ENCODE results near the gene NR2F1-AS1. TPM values are rescaled to one million over a fixed set of nuclear protein-coding genes. Genes with fewer than 3 reads are reported as not detected.
"Not testable (repeated sequence)": the region's sequence is repeated elsewhere in the genome, so short reads cannot be mapped to it uniquely, and the experiment has no call there.

The NR2F1-AS1 gene
- polyA plus RNA-seq, 1 experiment, result 29.9 TPM

DNA sequence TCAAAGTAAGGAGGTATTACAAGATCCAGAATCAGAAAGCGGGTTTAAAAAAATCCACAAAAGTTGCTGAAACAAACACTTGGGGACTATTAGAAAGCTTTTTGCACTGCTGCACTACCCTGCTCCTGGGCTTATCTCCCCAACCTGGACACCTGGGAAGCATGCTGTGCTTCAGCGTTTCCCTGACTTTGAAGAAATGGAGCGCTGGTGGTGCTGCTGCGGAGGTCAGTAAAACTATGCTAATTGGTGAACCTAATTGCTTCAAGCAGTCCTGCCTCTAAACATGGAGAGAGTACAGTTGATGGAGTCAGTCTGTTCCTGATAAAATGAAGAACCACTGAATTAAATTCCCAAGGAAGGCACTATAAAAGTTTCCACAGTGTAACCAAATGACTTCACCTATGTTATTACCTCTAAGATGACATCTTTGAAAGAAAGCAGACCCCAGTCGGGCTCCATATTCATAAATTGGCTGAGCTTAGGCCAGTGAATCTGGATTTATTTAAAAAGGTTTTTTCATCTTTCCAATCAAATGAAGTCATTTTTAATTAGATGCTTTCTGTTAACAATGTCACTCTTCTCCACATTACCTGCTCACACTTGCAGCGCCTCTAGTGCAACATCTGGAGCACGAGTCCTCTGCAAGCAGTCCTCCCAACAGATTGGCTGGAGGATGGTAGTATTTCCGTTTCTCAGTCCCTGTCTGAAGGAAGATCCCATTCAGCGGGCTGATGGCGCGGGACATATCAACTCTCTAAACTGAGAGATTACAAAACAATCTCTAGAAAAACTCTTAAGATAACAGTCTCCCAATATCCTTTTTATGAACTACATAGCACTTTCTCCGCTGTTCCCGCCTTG, 11.5 kb downstream of the NR2F1-AS1 start:
- no peaks in the 10 kb centered on the region for H3K27me3 ChIP-seq (ENCODE audit: control insufficient read depth, insufficient read depth, low read length)
- peaks cover 33% of the 10 kb centered on the region for H3K9me3 ChIP-seq (ENCODE audit: control insufficient read depth, insufficient read depth, low read length)
- TF ChIP-seq, protein P1, sequence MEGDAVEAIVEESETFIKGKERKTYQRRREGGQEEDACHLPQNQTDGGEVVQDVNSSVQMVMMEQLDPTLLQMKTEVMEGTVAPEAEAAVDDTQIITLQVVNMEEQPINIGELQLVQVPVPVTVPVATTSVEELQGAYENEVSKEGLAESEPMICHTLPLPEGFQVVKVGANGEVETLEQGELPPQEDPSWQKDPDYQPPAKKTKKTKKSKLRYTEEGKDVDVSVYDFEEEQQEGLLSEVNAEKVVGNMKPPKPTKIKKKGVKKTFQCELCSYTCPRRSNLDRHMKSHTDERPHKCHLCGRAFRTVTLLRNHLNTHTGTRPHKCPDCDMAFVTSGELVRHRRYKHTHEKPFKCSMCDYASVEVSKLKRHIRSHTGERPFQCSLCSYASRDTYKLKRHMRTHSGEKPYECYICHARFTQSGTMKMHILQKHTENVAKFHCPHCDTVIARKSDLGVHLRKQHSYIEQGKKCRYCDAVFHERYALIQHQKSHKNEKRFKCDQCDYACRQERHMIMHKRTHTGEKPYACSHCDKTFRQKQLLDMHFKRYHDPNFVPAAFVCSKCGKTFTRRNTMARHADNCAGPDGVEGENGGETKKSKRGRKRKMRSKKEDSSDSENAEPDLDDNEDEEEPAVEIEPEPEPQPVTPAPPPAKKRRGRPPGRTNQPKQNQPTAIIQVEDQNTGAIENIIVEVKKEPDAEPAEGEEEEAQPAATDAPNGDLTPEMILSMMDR (IDR thresholded peaks at IDR 0.05; ENCODE audit: low read depth, low read length), result no peak
- no peak for DNase-seq (ENCODE audit: low read depth, low spot score)
- H3K27ac ChIP-seq (ENCODE audit: low read depth, low read length), result no peak overlapping the region
- ChIA-PET POLR2A (no interaction called here), CTCF (no interaction called here)
- H3K4me3 ChIP-seq (ENCODE audit: low read depth, low read length), result no peak overlapping the region

DNA sequence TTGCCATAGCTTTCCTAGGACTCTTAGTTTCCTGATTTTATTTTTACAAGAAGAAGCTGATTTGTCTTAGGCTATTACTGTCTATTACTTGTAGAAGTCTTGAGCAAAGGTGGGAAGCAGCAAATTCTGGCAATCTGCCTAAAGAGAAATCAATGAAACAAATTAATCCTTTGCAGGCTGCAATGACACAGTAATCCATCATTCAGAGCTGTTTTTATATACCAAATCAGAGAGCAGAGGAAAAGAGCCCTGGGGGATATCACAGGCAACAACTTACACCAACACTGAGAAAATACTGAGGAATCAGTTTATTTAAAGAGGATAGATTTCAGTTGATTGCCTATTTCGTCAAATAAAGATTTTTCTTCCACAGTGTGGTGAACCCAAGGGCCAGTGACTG, 13.6 kb downstream of the NR2F1-AS1 start:
- peaks cover 21% of the 10 kb centered on the region for H3K9me3 ChIP-seq (ENCODE audit: control insufficient read depth, insufficient read depth, low read length)
- TF ChIP-seq, protein P1 (IDR thresholded peaks at IDR 0.05; ENCODE audit: low read depth, low read length), result no peak
- no peak overlapping the region for H3K4me3 ChIP-seq (ENCODE audit: low read depth, low read length)
- POLR2A ChIA-PET, result no interaction called here
- no peaks in the 10 kb centered on the region for H3K27me3 ChIP-seq (ENCODE audit: control insufficient read depth, insufficient read depth, low read length)
- no peak overlapping the region for H3K27ac ChIP-seq (ENCODE audit: low read depth, low read length)
- DNase-seq (ENCODE audit: low read depth, low spot score), result no peak
- CTCF ChIA-PET, result no interaction called here

DNA sequence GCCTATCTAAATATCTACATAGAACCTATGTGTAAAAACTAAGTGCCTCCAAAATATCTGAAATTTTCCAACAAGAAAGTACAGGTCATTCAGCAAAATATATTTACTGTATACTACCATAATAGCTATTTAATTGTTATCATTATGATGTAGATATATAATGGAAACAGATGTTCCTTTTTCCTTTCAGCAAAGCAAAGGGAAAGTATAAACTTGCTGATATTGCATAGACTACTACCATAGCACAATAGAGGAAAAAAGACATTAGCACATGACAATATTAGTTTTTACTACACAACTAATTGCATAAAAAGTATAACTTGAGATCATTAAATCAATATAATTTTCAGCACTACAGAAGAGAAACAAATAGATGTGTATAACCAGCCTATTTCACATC, 14.9 kb downstream of the NR2F1-AS1 start:
- no peak for DNase-seq (ENCODE audit: low read depth, low spot score)
- Histone ChIP-seq H3K27ac (ENCODE audit: low read depth, low read length) (no peak overlapping the region), H3K9me3 (ENCODE audit: control insufficient read depth, insufficient read depth, low read length) (peaks cover 11% of the 10 kb centered on the region), H3K27me3 (ENCODE audit: control insufficient read depth, insufficient read depth, low read length) (no peaks in the 10 kb centered on the region), H3K4me3 (ENCODE audit: low read depth, low read length) (no peak overlapping the region)
- POLR2A ChIA-PET, result no interaction called here
- TF ChIP-seq, protein P1 (IDR thresholded peaks at IDR 0.05; ENCODE audit: low read depth, low read length), result no peak
- CTCF ChIA-PET, result no interaction called here

DNA sequence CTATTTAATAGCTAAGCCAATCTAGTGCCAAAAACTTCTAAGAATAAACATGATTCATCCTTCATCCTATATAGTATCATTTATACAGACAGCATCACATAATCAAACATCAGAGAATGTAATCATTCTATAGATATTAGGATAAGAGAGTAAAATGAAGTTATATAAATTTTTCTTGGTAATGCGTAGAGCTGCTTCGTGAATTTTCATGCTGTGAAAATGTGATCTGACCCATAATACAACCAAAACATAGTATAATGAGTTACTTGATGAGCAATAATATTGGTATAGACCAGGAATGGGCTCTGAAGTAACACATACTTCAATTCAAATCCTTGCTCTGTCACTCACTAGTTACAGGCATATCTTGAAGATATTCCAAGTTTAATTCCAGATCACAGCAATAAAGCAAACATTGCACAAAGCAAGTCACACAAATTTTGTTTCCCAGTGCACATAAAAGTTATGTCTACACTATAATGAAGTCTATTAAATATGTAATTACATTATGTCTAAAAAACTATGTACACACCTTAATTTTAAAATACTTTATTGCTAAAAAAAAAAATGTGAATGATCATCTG, 23.9 kb downstream of the NR2F1-AS1 start:
- Histone ChIP-seq H3K4me3 (ENCODE audit: low read depth, low read length) (no peak overlapping the region), H3K27ac (ENCODE audit: low read depth, low read length) (no peak overlapping the region), H3K27me3 (ENCODE audit: control insufficient read depth, insufficient read depth, low read length) (no peaks in the 10 kb centered on the region), H3K9me3 (ENCODE audit: control insufficient read depth, insufficient read depth, low read length) (no peaks in the 10 kb centered on the region)
- TF ChIP-seq, protein P1 (IDR thresholded peaks at IDR 0.05; ENCODE audit: low read depth, low read length), result no peak
- POLR2A ChIA-PET, result no interaction called here
- CTCF ChIA-PET, result no interaction called here
- no peak for DNase-seq (ENCODE audit: low read depth, low spot score)

DNA sequence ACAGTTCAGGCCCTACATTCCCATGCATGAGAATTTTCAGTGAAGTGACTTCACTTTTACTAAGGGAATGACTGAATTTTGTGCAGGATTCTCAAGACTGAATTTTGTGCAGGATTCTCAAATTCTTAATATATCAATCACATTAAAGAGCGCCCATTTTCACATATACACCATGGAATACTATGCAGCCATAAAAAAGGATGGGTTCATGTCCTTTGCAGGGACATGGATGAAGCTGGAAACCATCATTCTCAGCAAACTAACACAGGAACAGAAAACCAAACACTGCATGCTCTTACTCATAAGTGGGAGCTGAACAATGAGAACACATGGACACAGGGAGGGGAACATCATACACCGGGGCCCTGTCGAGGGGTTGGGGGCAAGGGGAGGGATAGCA, 31.4 kb downstream of the NR2F1-AS1 start:
- POLR2A ChIA-PET; H3K9me3 ChIP-seq (ENCODE audit: control insufficient read depth, insufficient read depth, low read length); H3K27ac ChIP-seq (ENCODE audit: low read depth, low read length); H3K4me3 ChIP-seq (ENCODE audit: low read depth, low read length); DNase-seq (ENCODE audit: low read depth, low spot score); H3K27me3 ChIP-seq (ENCODE audit: control insufficient read depth, insufficient read depth, low read length); CTCF ChIA-PET: not testable (repeated sequence)
